Measurements from ENCODE around the gene MUC6. TPM values are rescaled to one million over a fixed set of nuclear protein-coding genes. Genes with fewer than 3 reads are reported as not detected.
"Not testable (repeated sequence)": the region's sequence is repeated elsewhere in the genome, so short reads cannot be mapped to it uniquely, and the experiment has no call there.

MUC6 gene
- total and polyA plus RNA-seq, 8 donors, result 0.34 to 1.0 (median 0.56) TPM; not detected in 2

DNA sequence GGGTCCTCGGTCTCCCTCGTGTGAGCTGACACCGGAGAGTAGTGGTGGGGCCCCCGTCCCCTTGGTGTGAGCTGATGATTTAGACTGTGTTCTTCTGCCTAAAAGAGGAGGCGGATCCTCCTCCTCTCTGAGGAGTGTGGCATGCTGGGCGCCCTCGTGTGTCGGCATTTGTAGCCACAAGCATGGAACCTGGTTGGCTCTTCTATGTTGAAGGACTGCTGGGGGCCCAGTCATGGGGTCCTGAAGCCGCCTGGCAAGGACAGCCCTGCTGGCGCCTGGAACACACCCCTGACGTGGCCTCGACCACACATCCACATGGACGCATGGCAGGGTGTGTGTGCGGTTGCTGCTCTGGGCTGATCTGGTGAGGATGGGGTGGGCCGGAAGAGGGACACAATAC, 60.7 kb downstream of the MUC6 start:
- TF ChIP-seq CTCF (IDR thresholded peaks at IDR 0.05), result no peak
- DNase-seq (no peak), ATAC-seq (no peak)
- Histone ChIP-seq H3K4me1 (peaks cover 7 to 11% of the 10 kb centered on the region in 2 donors), H3K27ac (no peak overlapping the region), H3K36me3 (peaks cover 5 to 92% of the 10 kb centered on the region in 2 donors), H3K27me3 (no peaks in the 10 kb centered on the region), H3K4me3 (no peak overlapping the region), H3K9me3 (no peaks in the 10 kb centered on the region)
- intact Hi-C loops (cut with DNase I), result no loop called here

DNA sequence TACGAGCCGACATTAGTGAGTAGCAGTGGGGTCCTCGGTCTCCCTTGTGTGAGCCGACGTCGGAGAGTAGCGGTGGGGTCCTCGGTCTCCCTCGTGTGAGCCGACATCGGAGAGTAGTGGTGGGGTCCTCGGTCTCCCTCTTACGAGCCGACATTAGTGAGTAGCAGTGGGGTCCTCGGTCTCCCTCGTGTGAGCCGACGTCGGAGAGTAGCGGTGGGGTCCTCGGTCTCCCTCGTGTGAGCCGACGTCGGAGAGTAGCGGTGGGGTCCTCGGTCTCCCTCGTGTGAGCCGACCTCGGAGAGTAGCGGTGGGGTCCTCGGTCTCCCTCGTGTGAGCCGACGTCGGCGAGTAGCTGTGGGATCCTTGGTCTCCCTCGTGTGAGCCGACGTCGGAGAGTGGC, 61.1 kb downstream of the MUC6 start:
- H3K27me3 ChIP-seq; DNase-seq; H3K27ac ChIP-seq; intact Hi-C loops (cut with DNase I); H3K4me3 ChIP-seq; H3K9me3 ChIP-seq; H3K4me1 ChIP-seq; ATAC-seq: not testable (repeated sequence)
- peaks cover 5 to 93% of the 10 kb centered on the region in 2 donors for H3K36me3 ChIP-seq

DNA sequence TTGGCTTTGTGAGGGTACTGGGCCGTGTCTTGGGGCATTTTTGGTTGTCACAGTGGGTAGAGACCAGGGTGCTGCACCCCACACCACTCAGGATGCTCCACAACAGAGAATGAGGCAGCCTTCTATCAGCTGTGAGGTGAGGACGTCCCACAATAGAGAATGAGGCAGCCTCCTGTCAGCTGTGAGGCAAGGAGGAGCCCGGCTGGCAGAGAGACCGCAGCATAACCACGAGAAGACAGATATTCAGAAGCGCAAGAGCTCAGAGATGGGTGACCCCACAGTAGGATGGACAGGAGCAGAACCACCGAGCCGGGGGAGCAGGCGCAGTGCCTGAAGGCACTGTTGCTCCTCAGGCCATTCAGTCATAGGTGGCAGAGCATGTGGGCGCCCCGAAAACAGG, 63.3 kb downstream of the MUC6 start:
- ATAC-seq, result no peak
- H3K27ac ChIP-seq, result no peak overlapping the region
- no peak for DNase-seq
- peaks cover 0 to 14% of the 10 kb centered on the region in 2 donors for H3K4me1 ChIP-seq
- no peak overlapping the region for H3K4me3 ChIP-seq
- H3K27me3 ChIP-seq, result no peaks in the 10 kb centered on the region
- intact Hi-C loops (cut with DNase I), result no loop called here
- peaks cover 5 to 95% of the 10 kb centered on the region in 2 donors for H3K36me3 ChIP-seq
- no peaks in the 10 kb centered on the region for H3K9me3 ChIP-seq
- TF ChIP-seq CTCF (IDR thresholded peaks at IDR 0.05), result no peak

GRCh38 chr11:972523-973211, 63.9 kb downstream of the MUC6 start:
- no peak for TF ChIP-seq CTCF (IDR thresholded peaks at IDR 0.05)
- H3K27me3 ChIP-seq, result no peaks in the 10 kb centered on the region
- no peaks in the 10 kb centered on the region for H3K9me3 ChIP-seq
- no peak for ATAC-seq
- intact Hi-C loops (cut with DNase I), result no loop called here
- H3K4me1 ChIP-seq, result peaks cover 0 to 19% of the 10 kb centered on the region in 2 donors
- no peak overlapping the region for H3K4me3 ChIP-seq
- H3K36me3 ChIP-seq, result peaks cover 5 to 89% of the 10 kb centered on the region in 2 donors
- peak in 1 of 4 donors; percentile 55 for DNase-seq
- no peak overlapping the region for H3K27ac ChIP-seq

- H3K27ac ChIP-seq, result no peak overlapping the region
- DNase-seq, result peak in 1 of 4 donors; percentile 54
- H3K9me3 ChIP-seq, result no peaks in the 10 kb centered on the region
- no peak overlapping the region for H3K4me3 ChIP-seq
- H3K27me3 ChIP-seq, result no peaks in the 10 kb centered on the region
- peaks cover 0 to 26% of the 10 kb centered on the region in 2 donors for H3K4me1 ChIP-seq
- H3K36me3 ChIP-seq, result peaks cover 5 to 81% of the 10 kb centered on the region in 2 donors
- no peak for TF ChIP-seq CTCF (IDR thresholded peaks at IDR 0.05)
- no peak for ATAC-seq
- intact Hi-C loops (cut with DNase I), result no loop called here
Measured at GRCh38 chr11:971731-972365, 64.7 kb downstream of the MUC6 start.
